ENCODE data around the gene SPTLC2. TPM values are rescaled to one million over a fixed set of nuclear protein-coding genes. Genes with fewer than 3 reads are reported as not detected.

SPTLC2 gene
- total RNA-seq, 1 experiment from 2014 or later, result 32.6 TPM

- no peak overlapping the region for H2BK12ac ChIP-seq (ENCODE audit: insufficient read length, low read depth, low read length)
- Mint-ChIP-seq H3K36me3 (ENCODE audit: insufficient read depth in 1 of 3, low read depth in 3 of 3) (peaks cover 0 to 2% (median 0%) of the 10 kb centered on the region in 3 experiments; a peak in 1 of 7 replicates), H3K4me1 (no peaks in the 10 kb centered on the region), H3K27ac (no peak overlapping the region; a peak in 2 of 7 replicates), H3K9me3 (peaks cover 9 to 15% of the 10 kb centered on the region in 2 experiments), H3K4me3 (no peak overlapping the region), H3K27me3 (ENCODE audit: low read depth) (no peaks in the 10 kb centered on the region; the same call in 1 of the 2 replicates)
- H2BK15ac ChIP-seq (ENCODE audit: low read depth, low read length), result no peak overlapping the region
- no peak overlapping the region for H2BK5ac ChIP-seq (ENCODE audit: insufficient read length, low read length)
- no peak overlapping the region for H2BK20ac ChIP-seq (ENCODE audit: low read depth, low read length, poor library complexity, severe bottlenecking)
- H3K79me2 ChIP-seq (ENCODE audit: insufficient read depth, low read length), result no peaks in the 10 kb centered on the region
- H3K18ac ChIP-seq (ENCODE audit: insufficient read length, low read depth, low read length), result no peak overlapping the region
- H4K8ac ChIP-seq (replicated peaks; ENCODE audit: insufficient read length, low read depth, low read length), result no peak overlapping the region
- no peak overlapping the region for H2AFZ ChIP-seq (ENCODE audit: low read length)
- no peak overlapping the region for H4K91ac ChIP-seq (ENCODE audit: insufficient read length, low read depth, low read length)
- H3K4me2 ChIP-seq (ENCODE audit: insufficient read depth, insufficient read length, low read length), result no peak overlapping the region
- no peaks in the 10 kb centered on the region for H3K23me2 ChIP-seq (ENCODE audit: insufficient read length, low read depth, low read length, poor library complexity, severe bottlenecking)
- no peak overlapping the region for H2AK5ac ChIP-seq (ENCODE audit: insufficient read length, low read length)
- no peak overlapping the region for H3K9ac ChIP-seq (ENCODE audit: extremely low read depth, insufficient read length, low read length)
- H4K5ac ChIP-seq (ENCODE audit: insufficient read length, low read depth, low read length), result no peak overlapping the region
- H3K4me1 ChIP-seq (ENCODE audit: insufficient read depth, low read length), result no peaks in the 10 kb centered on the region
- H3K9me3 ChIP-seq (ENCODE audit: control insufficient read depth, low read depth, low read length), result no peaks in the 10 kb centered on the region
- TF ChIP-seq CTCF (conservative IDR thresholded peaks at IDR 0.05), result no peak
- no peak overlapping the region for H3K14ac ChIP-seq (ENCODE audit: insufficient read depth, low read length)
- H3K27me3 ChIP-seq (ENCODE audit: insufficient read depth, low read length), result no peaks in the 10 kb centered on the region
- no peaks in the 10 kb centered on the region for H4K20me1 ChIP-seq (ENCODE audit: control insufficient read depth, insufficient read depth, insufficient read length)
- no peaks in the 10 kb centered on the region for H3K79me1 ChIP-seq (ENCODE audit: insufficient read depth, low read depth, low read length, poor library complexity, severe bottlenecking)
- H3T11ph ChIP-seq (ENCODE audit: low read length), result no peak overlapping the region
- H3K27ac ChIP-seq (ENCODE audit: insufficient read length, low read depth, low read length), result no peak overlapping the region
- no peak overlapping the region for H3K56ac ChIP-seq (ENCODE audit: insufficient read length, low read depth, low read length)
- WGBS (ENCODE audit: extremely low coverage, insufficient read length, low lambda C conversion rate), result no CpG with 5 or more reads among the region's 16 CpGs
- DNase-seq, result no peak
- no peak overlapping the region for H3K23ac ChIP-seq (ENCODE audit: insufficient read length, low read depth, low read length)
- no peak overlapping the region for H2BK120ac ChIP-seq (ENCODE audit: low read depth, low read length, poor library complexity, severe bottlenecking)
- H3K4ac ChIP-seq (ENCODE audit: low read depth, low read length), result no peak overlapping the region
Measured at GRCh38 chr14:77640756-77641533, 24.5 kb upstream of the SPTLC2 start.
